Middle frontal gyrus (tissue), 1 donor: ENCODE measurements around the gene OR56B1.

ENCODE experiments used
- DNase-seq: peaks from one replicate; pipeline ENCODE4 v3.0.0-alpha.2; 2015; ENCODE audit warnings: low spot score; ENCODE audit errors: extremely low spot score

Gene OR56B1

GRCh38 chr11:5726351-5726750, 9.9 kb upstream of the OR56B1 start:
- DNase-seq: no peak

- DNase-seq: no peak
Measured at GRCh38 chr11:5727691-5728090, 8.6 kb upstream of the OR56B1 start.

GRCh38 chr11:5737091-5737490, 843 bp downstream of the OR56B1 start:
- DNase-seq: no peak

- no peak for DNase-seq
Measured at GRCh38 chr11:5737670-5738392, 1.6 kb downstream of the OR56B1 start.

DNA sequence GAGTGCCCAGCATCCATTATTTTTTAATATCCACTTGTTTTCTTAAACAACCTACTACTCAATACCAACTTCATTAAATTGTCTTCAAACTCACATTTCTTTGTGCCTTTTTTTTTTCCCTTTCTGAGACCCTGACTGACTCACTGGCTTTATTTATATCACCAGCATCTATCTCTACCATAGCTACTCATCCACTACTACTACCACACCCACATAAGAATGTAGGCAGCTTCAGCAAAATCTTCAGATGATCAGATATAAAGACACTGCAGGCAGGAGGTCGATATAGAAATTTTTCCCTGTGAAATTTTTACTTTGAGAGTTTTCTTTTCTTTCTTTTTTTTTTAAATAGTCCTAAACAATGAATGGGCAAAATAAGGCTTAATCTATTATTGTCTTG, 2.2 kb downstream of the OR56B1 start:
- no peak for DNase-seq

DNA sequence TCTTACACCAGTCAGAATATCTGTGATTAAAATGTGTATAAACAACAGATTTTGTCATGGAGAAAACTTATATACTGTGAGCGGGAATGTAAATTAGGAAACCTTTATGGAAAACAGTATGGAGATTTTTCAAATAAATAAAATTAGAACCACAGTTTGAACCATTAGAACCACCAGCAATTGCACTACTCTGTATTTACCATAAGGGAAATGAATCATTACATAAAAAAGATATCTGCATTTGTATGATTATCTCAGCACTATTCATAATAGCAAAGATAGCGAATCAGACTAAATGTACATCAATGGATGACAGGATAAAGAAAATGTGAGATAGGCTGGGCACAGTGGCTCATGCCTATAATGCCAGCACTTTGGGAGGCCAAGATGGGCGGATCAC, 10.4 kb downstream of the OR56B1 start:
- no peak for DNase-seq

DNA sequence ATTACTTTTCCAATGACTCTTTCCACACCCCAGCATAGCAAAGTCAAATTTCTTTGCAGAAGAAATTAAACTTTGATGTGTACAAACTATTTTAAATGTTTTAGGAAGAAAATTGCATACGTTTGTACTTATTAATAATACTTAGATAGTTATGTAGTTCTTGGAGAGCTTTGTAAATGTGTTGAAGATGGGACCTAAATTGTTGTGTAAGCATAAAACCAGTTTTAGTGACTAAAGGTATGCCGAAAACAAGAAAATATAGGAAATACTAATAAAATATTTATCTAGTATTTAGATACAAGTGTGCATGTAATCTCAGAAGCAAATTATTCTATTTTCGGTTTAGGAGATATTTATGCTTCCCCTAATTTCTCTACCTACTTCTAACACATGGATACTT, 13.6 kb downstream of the OR56B1 start:
- no peak for DNase-seq

GRCh38 chr11:5753943-5754342, 17.7 kb downstream of the OR56B1 start, which contains the start of gene OR52N4:
TSS of gene OR52N4 (plus strand) at chr11:5754243. CDS start at chr11:5754741, 498 bp downstream.
- no peak for DNase-seq

GRCh38 chr11:5767056-5767455, 30.8 kb downstream of the OR56B1 start:
- DNase-seq: no peak

GRCh38 chr11:5783255-5783654, 47.0 kb downstream of the OR56B1 start, which contains the start of gene OR52N5:
TSS of gene OR52N5 (minus strand) at chr11:5783355. CDS start at chr11:5778634, 4,721 bp downstream.
- DNase-seq: no peak
